Effector memory CD4-positive, alpha-beta T cell (primary cell): ENCODE measurements around the gene TNK2.

Experiments used
- DNase-seq, 3 donors: peaks; one replicate each; pipeline ENCODE4 v3.0.0-alpha.2; 2020
- H3K27ac ChIP-seq: 2 replicates; pipeline ENCODE4 v1.7.0; 2013; ENCODE audit warnings: mild to moderate bottlenecking, low read length, moderate library complexity; ENCODE audit not compliant: insufficient read depth, poor library complexity, severe bottlenecking
- H3K27me3 ChIP-seq: replicated peaks from 2 replicates; pipeline ENCODE4 v1.7.0; 2013; ENCODE audit warnings: mild to moderate bottlenecking, low read length; ENCODE audit not compliant: insufficient read depth, control insufficient read depth, poor library complexity, severe bottlenecking
- H3K36me3 ChIP-seq: 2 replicates; pipeline ENCODE4 v1.7.0; 2013; ENCODE audit warnings: mild to moderate bottlenecking, low read length, moderate library complexity; ENCODE audit not compliant: control insufficient read depth, insufficient read depth
- H3K4me1 ChIP-seq: 2 replicates; pipeline ENCODE4 v1.7.0; 2013; ENCODE audit warnings: low read length, mild to moderate bottlenecking; ENCODE audit not compliant: control insufficient read depth, insufficient read depth, poor library complexity, severe bottlenecking
- H3K4me3 ChIP-seq: 2 replicates; pipeline ENCODE4 v1.7.0; 2013; ENCODE audit warnings: low read length, low read depth, mild to moderate bottlenecking; ENCODE audit not compliant: insufficient read depth, poor library complexity, severe bottlenecking
- H3K9me3 ChIP-seq: 2 replicates; pipeline ENCODE4 v1.7.0; 2013; ENCODE audit warnings: mild to moderate bottlenecking, low read length, moderate library complexity; ENCODE audit not compliant: control insufficient read depth

Gene TNK2

GRCh38 chr3:195853996-195854395 lies 54.4 kb downstream of the TNK2 start:
- H3K27ac ChIP-seq: no peak overlapping the region
- H3K36me3 ChIP-seq: no peaks in the 10 kb centered on the region
- no peaks in the 10 kb centered on the region for H3K4me1 ChIP-seq
- no peaks in the 10 kb centered on the region for H3K9me3 ChIP-seq
- DNase-seq: no peak
- no peaks in the 10 kb centered on the region for H3K27me3 ChIP-seq
- H3K4me3 ChIP-seq: no peak overlapping the region

- Histone ChIP-seq H3K27me3 (no peaks in the 10 kb centered on the region), H3K4me1 (no peaks in the 10 kb centered on the region), H3K4me3 (no peak overlapping the region), H3K27ac (no peak overlapping the region), H3K36me3 (no peaks in the 10 kb centered on the region), H3K9me3 (no peaks in the 10 kb centered on the region)
- DNase-seq: no peak
Observed at GRCh38 chr3:195853036-195853435, 55.3 kb downstream of the TNK2 start.

- no peak overlapping the region for H3K27ac ChIP-seq
- no peak overlapping the region for H3K4me3 ChIP-seq
Observed at GRCh38 chr3:195850857-195851543, 57.4 kb downstream of the TNK2 start.

DNA sequence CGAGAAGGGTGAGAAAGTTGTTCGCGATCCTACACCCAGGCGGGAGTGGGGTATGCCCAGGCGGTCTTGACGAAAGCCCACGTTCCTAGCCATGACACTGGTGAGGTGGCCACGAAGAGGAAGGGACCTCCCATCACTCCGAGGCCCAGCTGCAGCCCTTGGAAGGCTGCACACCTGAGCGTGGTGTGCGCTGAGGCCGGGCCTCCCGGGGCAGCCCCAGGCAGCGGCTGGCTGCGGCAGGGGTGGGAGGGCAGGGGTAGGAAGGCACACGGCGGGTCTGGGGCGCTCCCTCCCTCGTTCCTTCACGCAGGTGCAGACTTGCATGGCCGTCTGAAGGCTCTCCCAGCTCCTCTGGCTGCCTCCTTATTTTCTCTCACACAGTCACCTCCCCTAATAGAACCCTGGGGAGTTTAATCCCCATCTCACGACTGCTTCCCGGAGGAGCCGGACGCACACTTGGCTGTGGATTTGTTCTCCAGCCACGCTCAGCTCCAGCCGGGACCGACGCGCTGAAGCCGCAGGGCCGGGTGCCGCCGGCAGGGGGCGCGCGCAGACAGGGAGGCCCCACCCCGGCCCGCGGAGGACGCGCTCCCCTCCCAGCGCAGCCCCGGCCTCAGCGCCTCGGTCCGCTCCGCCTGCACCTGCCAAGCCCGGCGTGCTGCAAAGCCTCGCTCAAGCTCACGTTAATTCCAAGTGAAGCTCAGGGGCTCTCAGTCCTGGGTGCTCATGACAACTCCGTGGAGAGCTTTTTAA lies 58.9 kb downstream of the TNK2 start:
- Histone ChIP-seq H3K36me3 (no peaks in the 10 kb centered on the region), H3K4me1 (no peaks in the 10 kb centered on the region), H3K27ac (no peak overlapping the region), H3K9me3 (no peaks in the 10 kb centered on the region), H3K27me3 (no peaks in the 10 kb centered on the region), H3K4me3 (no peak overlapping the region)
- DNase-seq: peak in 1 of 3 donors; percentile 31

More at GRCh38 chr3:195850857-195851543, 57.4 kb downstream of the TNK2 start:
- Histone ChIP-seq H3K27me3 (no peaks in the 10 kb centered on the region), H3K36me3 (no peaks in the 10 kb centered on the region), H3K9me3 (no peaks in the 10 kb centered on the region), H3K4me1 (no peaks in the 10 kb centered on the region)
- peak; percentile 70 to 81 (median 75) for DNase-seq

DNA sequence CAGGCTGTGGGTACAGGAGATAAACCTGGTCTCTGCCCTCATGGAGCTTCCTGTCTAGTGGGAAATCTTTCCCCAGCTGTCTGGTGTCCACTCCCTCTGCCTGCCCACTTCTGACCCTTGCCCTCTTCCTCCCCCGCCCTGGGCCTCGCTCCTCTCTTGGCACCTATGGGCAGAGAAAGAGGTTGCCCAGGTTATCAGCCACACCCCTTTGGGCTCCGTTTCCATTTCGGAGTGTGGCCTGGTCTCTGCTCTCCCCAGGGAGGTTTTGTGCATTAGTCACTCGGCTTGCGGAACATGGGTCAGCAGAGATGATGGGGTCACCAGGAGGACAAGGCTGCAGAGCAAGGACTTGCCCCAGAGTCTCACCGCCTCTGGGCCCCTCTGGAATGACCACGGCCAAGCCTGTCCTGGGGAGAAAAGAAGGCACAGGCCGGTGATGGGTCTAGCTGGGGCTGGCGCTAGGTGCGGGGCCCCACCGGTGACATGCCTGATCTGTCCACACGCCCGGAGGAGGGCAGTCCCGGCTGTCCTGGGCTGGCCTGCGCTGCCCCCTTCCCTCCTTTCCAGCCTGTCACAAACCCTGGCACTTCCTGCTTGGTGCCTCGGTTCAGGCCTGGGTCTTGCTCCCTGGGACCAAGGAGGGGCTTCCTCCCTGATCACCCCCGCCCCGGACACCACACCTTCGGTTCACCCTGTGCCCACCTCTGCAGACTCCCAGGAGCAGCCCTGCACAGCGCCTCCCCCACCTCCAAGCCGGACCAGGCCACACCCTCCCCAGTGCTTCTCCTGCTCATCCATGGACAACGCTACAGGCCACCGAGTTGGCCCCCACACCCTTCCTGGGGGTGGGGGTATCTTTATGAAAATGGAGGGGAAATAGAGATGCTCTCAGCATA lies 61.0 kb downstream of the TNK2 start:
- no peaks in the 10 kb centered on the region for H3K27me3 ChIP-seq
- no peak overlapping the region for H3K4me3 ChIP-seq
- no peaks in the 10 kb centered on the region for H3K36me3 ChIP-seq
- H3K4me1 ChIP-seq: no peaks in the 10 kb centered on the region
- DNase-seq: no peak
- no peak overlapping the region for H3K27ac ChIP-seq
- no peaks in the 10 kb centered on the region for H3K9me3 ChIP-seq

DNA sequence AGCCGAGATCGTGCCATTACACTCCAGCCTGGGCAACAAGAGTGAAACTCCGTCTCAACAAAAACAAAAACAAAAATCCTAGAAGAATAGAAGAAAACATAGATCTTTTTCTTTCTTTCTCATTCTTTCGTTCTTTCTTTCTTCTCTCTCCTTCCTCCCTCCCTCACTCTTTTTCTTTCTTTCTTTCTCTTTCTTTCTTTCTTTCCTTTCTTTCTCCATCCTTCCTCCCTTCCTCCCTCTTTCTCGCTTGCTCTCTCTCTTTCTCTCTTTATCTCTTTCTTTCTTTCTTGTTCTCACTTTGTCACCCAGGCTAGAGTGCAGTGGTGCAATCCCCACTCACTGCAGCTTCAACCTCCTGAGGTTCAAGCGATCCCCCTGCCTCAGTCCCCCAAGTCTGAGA lies 62.9 kb downstream of the TNK2 start:
- Histone ChIP-seq H3K9me3 (no peaks in the 10 kb centered on the region), H3K4me3 (no peak overlapping the region), H3K27ac (no peak overlapping the region), H3K4me1 (no peaks in the 10 kb centered on the region), H3K36me3 (no peaks in the 10 kb centered on the region), H3K27me3 (no peaks in the 10 kb centered on the region)
- DNase-seq: no peak

GRCh38 chr3:195844671-195845218 lies 63.6 kb downstream of the TNK2 start:
- no peaks in the 10 kb centered on the region for H3K36me3 ChIP-seq
- H3K4me1 ChIP-seq: no peaks in the 10 kb centered on the region
- DNase-seq: no peak
- no peak overlapping the region for H3K27ac ChIP-seq
- no peaks in the 10 kb centered on the region for H3K27me3 ChIP-seq
- H3K4me3 ChIP-seq: no peak overlapping the region
- no peaks in the 10 kb centered on the region for H3K9me3 ChIP-seq

DNA sequence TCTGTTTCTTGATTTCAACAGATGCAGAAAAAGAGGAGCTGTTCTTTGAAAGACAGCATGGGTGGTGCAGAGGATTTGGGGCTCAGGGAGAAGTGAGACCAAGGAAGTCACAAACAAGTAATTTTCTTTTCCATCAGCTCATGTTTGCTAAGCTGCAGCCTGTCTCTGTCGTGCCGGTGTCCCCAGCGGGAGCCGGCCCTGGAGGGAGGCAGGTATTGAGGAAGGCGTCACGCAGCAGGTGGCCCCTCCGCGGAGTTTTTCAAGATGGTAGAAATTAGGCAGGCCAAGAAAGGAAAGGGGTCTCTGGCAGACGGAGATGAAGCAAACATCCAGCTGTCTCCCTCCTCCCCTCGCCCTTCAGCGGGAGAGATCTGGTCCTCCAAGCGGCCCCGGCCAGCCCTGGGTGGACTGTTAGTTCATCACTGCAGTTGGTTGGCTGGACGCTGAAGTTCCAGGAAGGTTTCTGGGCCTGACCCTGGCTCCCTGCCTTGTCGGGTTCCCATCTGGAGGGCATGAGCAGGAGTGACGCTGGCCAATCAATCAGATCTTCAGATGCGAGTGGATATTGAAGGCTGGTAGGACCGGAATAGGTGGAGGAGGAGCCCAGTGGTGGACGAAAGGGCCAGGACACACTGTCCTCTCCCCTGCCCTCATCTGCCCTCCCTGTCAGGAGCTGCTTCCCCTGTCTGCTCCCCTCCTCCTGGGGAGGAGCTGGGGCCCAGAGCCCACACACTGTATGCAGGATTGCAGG lies 68.9 kb downstream of the TNK2 start:
- DNase-seq: no peak
- Histone ChIP-seq H3K4me3 (no peak overlapping the region), H3K36me3 (no peaks in the 10 kb centered on the region), H3K27ac (no peak overlapping the region), H3K4me1 (no peaks in the 10 kb centered on the region), H3K27me3 (no peaks in the 10 kb centered on the region), H3K9me3 (no peaks in the 10 kb centered on the region)

DNA sequence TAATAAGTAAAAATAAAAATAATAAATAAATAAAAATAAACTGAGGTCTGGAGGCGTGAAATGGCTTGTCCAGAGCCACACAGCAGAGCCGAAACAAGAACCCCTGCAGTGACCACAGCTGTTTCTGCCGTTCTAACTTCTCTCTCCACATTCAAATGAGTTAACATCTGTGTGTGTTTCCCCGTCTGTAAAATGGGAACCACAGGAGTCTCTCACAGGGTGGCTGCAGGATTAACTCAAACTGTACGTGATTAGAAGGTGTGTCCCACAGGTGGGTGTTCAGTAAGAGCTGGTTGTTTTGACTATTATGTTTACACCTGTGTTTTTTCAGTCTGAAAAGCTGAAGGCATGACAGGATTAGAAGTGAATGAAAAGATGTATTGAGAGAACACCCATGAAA lies 69.6 kb downstream of the TNK2 start:
- H3K36me3 ChIP-seq: no peaks in the 10 kb centered on the region
- H3K27ac ChIP-seq: no peak overlapping the region
- H3K4me1 ChIP-seq: no peaks in the 10 kb centered on the region
- no peaks in the 10 kb centered on the region for H3K27me3 ChIP-seq
- no peaks in the 10 kb centered on the region for H3K9me3 ChIP-seq
- H3K4me3 ChIP-seq: no peak overlapping the region
- no peak for DNase-seq
